Activated naive CD4-positive, alpha-beta T cell treated with anti-CD3 and anti-CD28 coated beads for 36 hours (primary cell): ENCODE data around the gene RNF207. TPM values are rescaled to one million over a fixed set of nuclear protein-coding genes. Genes with fewer than 3 reads are reported as not detected.

ENCODE experiments used
- CTCF ChIA-PET: fragments of 350-600 bp; sonication (Branson Sonifier 250); formaldehyde crosslinking; loops from one replicate; lab custom pipeline; 2021; ENCODE audit warnings: antibody characterized with exemption; lab: Charles Lee
- DNase-seq: peaks from one replicate; pipeline ENCODE4 v3.0.0-alpha.2; 2020
- H3K27ac Mint-ChIP-seq: one replicate; pipeline ENCODE4 v1.8.0; 2021; ENCODE audit warnings: mild to moderate bottlenecking, mixed read lengths
- H3K27me3 Mint-ChIP-seq: one replicate; pipeline ENCODE4 v1.8.0; 2021; ENCODE audit warnings: low read depth, mixed read lengths
- H3K36me3 Mint-ChIP-seq: one replicate; pipeline ENCODE4 v1.8.0; 2021; ENCODE audit warnings: low read depth, mixed read lengths
- H3K4me1 Mint-ChIP-seq: one replicate; pipeline ENCODE4 v1.8.0; 2021; ENCODE audit warnings: low read depth, mixed read lengths
- H3K4me3 Mint-ChIP-seq: one replicate; pipeline ENCODE4 v1.8.0; 2021; ENCODE audit warnings: mild to moderate bottlenecking, moderate library complexity, mixed read lengths
- H3K9me3 Mint-ChIP-seq: one replicate; pipeline ENCODE4 v1.8.0; 2021; ENCODE audit warnings: mixed read lengths
- intact Hi-C: fragments of 100-400 bp; cut with micrococcal nuclease; formaldehyde crosslinking; loops from one replicate; pipeline ENCODE4 v1.15.1; 2023
- total RNA-seq, 2 experiments: library from RNA; stranded (reverse); gene quantifications; one replicate each; pipeline ENCODE4 v1.2.3, GENCODE V29; 2021

RNF207 gene
- total RNA-seq, 2 experiments from 2014 or later, result 3.2 to 4.1 TPM

- peaks cover 40% of the 10 kb centered on the region for H3K4me1 Mint-ChIP-seq
- DNase-seq, result no peak
- no peaks in the 10 kb centered on the region for H3K9me3 Mint-ChIP-seq
- H3K36me3 Mint-ChIP-seq, result peaks cover 37% of the 10 kb centered on the region
- no peaks in the 10 kb centered on the region for H3K27me3 Mint-ChIP-seq
- intact Hi-C loops, result loop anchor here (5.0 kb wide), 1 partner anchor 404 kb away; the partner anchor contains the start of gene KLHL21
- CTCF ChIA-PET, result interaction anchor here (0.6 to 1.8 kb wide), 4 partner anchors 13 to 47 kb away, joined by 3 to 5 read pairs (median 4); partner anchors contain the start of gene HES3
- peak overlapping the region; percentile 80 for H3K27ac Mint-ChIP-seq
- peak overlapping the region; percentile 91 for H3K4me3 Mint-ChIP-seq
These were observed 8.0 kb upstream of the RNF207 start for GRCh38 chr1:6197746-6198427.

- Mint-ChIP-seq H3K4me1 (peaks cover 39% of the 10 kb centered on the region), H3K36me3 (peaks cover 33% of the 10 kb centered on the region), H3K9me3 (no peaks in the 10 kb centered on the region), H3K4me3 (peak overlapping the region; percentile 91), H3K27ac (peak overlapping the region; percentile 80), H3K27me3 (no peaks in the 10 kb centered on the region)
- peak; percentile 24 for DNase-seq
- intact Hi-C loops, result loop anchor here (1.0 to 5.0 kb wide), 5 partner anchors 38 to 404 kb away; partner anchors contain the start of genes ACOT7, KLHL21 and NPHP4
- CTCF ChIA-PET, result interaction anchor here (0.8 to 1.8 kb wide), 3 partner anchors 13 to 46 kb away, joined by 3 to 5 read pairs (median 4); partner anchors contain the start of gene HES3
These were observed 7.1 kb upstream of the RNF207 start for GRCh38 chr1:6198646-6199297.

- no peaks in the 10 kb centered on the region for H3K27me3 Mint-ChIP-seq
These were observed 6.4 kb upstream of the RNF207 start, which contains the start of gene RPL22 for GRCh38 chr1:6199298-6200187. Gene RPL22, minus strand, starts transcription at chr1:6199595. Its CDS starts 22 bp downstream, at chr1:6199573.

GRCh38 chr1:6200188-6200809 lies 5.6 kb upstream of the RNF207 start:
- no peak for DNase-seq
- Mint-ChIP-seq H3K27me3 (no peaks in the 10 kb centered on the region), H3K4me1 (peaks cover 41% of the 10 kb centered on the region), H3K36me3 (peaks cover 32% of the 10 kb centered on the region), H3K9me3 (no peaks in the 10 kb centered on the region), H3K27ac (peak overlapping the region; percentile 95), H3K4me3 (peak overlapping the region; percentile 91)
- intact Hi-C loops, result no loop called here
- CTCF ChIA-PET, result interaction anchor here (1.5 kb wide), 1 partner anchor 25 kb away, joined by 4 read pairs; no protein-coding TSS in a partner anchor

More at GRCh38 chr1:6199298-6200187, 6.4 kb upstream of the RNF207 start, which contains the start of gene RPL22:
- Mint-ChIP-seq H3K27ac (peak within 1 kb of the TSS; percentile 95), H3K4me1 (peaks cover 39% of the 10 kb centered on the region), H3K36me3 (peaks cover 32% of the 10 kb centered on the region), H3K4me3 (peak within 1 kb of the TSS; percentile 91), H3K9me3 (no peaks in the 10 kb centered on the region)
- DNase-seq, result peak; percentile 99
- CTCF ChIA-PET, result interaction anchor here (1.8 kb wide), 1 partner anchor 45 kb away, joined by 5 read pairs; the partner anchor contains the start of gene HES3
- intact Hi-C loops, result loop anchor here (1.0 to 5.0 kb wide), 5 partner anchors 37 to 403 kb away; partner anchors contain the start of genes ACOT7, KLHL21 and NPHP4

- Mint-ChIP-seq H3K36me3 (peaks cover 18% of the 10 kb centered on the region), H3K27me3 (peaks cover 6% of the 10 kb centered on the region), H3K27ac (no peak overlapping the region), H3K4me3 (no peak overlapping the region), H3K4me1 (peaks cover 33% of the 10 kb centered on the region), H3K9me3 (no peaks in the 10 kb centered on the region)
- intact Hi-C loops, result no loop called here
- CTCF ChIA-PET, result no interaction called here
- DNase-seq, result no peak
These were observed 3.7 kb upstream of the RNF207 start for GRCh38 chr1:6202256-6202655.

- intact Hi-C loops, result loop anchor here (1.0 kb wide), 1 partner anchor 29 kb away; the partner anchor contains the start of gene ICMT
- Mint-ChIP-seq H3K27me3 (peaks cover 21% of the 10 kb centered on the region), H3K9me3 (no peaks in the 10 kb centered on the region), H3K4me1 (peaks cover 12% of the 10 kb centered on the region), H3K36me3 (no peaks in the 10 kb centered on the region), H3K27ac (no peak overlapping the region), H3K4me3 (peak overlapping the region; percentile 67)
- CTCF ChIA-PET, result interaction anchor here (0.6 to 1.4 kb wide), 13 partner anchors 10 to 302 kb away, joined by 3 to 6 read pairs (median 4); no protein-coding TSS in a partner anchor
- DNase-seq, result no peak
These were observed 569 bp downstream of the RNF207 start for GRCh38 chr1:6206520-6206855.

GRCh38 chr1:6207075-6207885 lies 1.4 kb downstream of the RNF207 start:
- H3K4me1 Mint-ChIP-seq, result peaks cover 12% of the 10 kb centered on the region
- H3K9me3 Mint-ChIP-seq, result no peaks in the 10 kb centered on the region
- H3K27ac Mint-ChIP-seq, result no peak overlapping the region
- intact Hi-C loops, result no loop called here
- DNase-seq, result no peak
- no peaks in the 10 kb centered on the region for H3K36me3 Mint-ChIP-seq
- H3K27me3 Mint-ChIP-seq, result peaks cover 23% of the 10 kb centered on the region
- CTCF ChIA-PET, result interaction anchor here (0.6 to 1.4 kb wide), 8 partner anchors 11 to 199 kb away, joined by 3 to 6 read pairs (median 4); no protein-coding TSS in a partner anchor
- H3K4me3 Mint-ChIP-seq, result peak overlapping the region; percentile 67

- no peak overlapping the region for H3K4me3 Mint-ChIP-seq
- H3K36me3 Mint-ChIP-seq, result no peaks in the 10 kb centered on the region
- H3K27ac Mint-ChIP-seq, result no peak overlapping the region
- intact Hi-C loops, result no loop called here
- CTCF ChIA-PET, result interaction anchor here (0.6 to 1.4 kb wide), 6 partner anchors 25 to 273 kb away, joined by 3 to 5 read pairs (median 4); no protein-coding TSS in a partner anchor
- no peaks in the 10 kb centered on the region for H3K9me3 Mint-ChIP-seq
- peaks cover 28% of the 10 kb centered on the region for H3K27me3 Mint-ChIP-seq
- no peak for DNase-seq
- peaks cover 12% of the 10 kb centered on the region for H3K4me1 Mint-ChIP-seq
These were observed 2.0 kb downstream of the RNF207 start for GRCh38 chr1:6207921-6208320.

GRCh38 chr1:6208723-6209660 lies 3.1 kb downstream of the RNF207 start:
- H3K4me3 Mint-ChIP-seq, result peak overlapping the region; percentile 32
- CTCF ChIA-PET, result interaction anchor here (0.6 to 1.2 kb wide), 6 partner anchors 30 to 272 kb away, joined by 3 to 5 read pairs (median 3); no protein-coding TSS in a partner anchor

More at GRCh38 chr1:6208723-6209660, 3.1 kb downstream of the RNF207 start:
- H3K9me3 Mint-ChIP-seq, result no peaks in the 10 kb centered on the region
- no peaks in the 10 kb centered on the region for H3K36me3 Mint-ChIP-seq
- peak; percentile 13 for DNase-seq
- H3K4me1 Mint-ChIP-seq, result peaks cover 12% of the 10 kb centered on the region
- intact Hi-C loops, result no loop called here
- no peak overlapping the region for H3K27ac Mint-ChIP-seq
- H3K27me3 Mint-ChIP-seq, result peaks cover 32% of the 10 kb centered on the region
